ENCODE results near the gene ASPSCR1. TPM values are rescaled to one million over a fixed set of nuclear protein-coding genes. Genes with fewer than 3 reads are reported as not detected.

Gene ASPSCR1
- total and polyA plus RNA-seq, 10 of the 15 experiments (the other 5 are each of a cell fraction or from before 2014, with no cell fraction given): 1.5 to 48.4 (median 25.4) TPM

DNA sequence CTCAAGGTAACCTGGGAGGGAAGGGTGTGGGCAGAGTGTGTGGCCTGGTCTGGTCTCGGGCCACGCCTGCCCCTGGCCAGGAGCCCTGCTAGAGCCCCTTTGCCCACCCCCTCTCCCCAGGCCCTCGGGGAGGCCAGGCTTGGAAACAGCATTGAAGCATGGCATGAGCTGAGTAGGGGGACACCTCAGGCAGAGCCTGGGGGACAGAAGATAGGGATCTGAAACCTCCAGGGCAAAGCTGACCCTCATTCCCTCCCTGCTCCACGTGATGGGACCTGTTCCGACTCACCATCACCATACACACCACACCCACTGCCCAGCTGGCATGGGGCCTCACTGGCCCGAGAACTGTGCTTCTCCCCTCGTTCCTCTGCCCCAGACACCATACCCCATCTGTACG, 71.7 kb downstream of the ASPSCR1 start:
- FAIRE-seq (no peak), DNase-seq (ENCODE audit: low read depth, low spot score) (no peak), ATAC-seq (no peak)
- no peaks in the 10 kb centered on the region for H4K20me1 ChIP-seq (ENCODE audit: control insufficient read depth, insufficient read depth)
- peaks cover 14% of the 10 kb centered on the region for H3K79me2 ChIP-seq (ENCODE audit: control insufficient read depth, insufficient read depth, low read length)
- 72% methylated on average over 8 of the region's 8 CpGs for WGBS (ENCODE audit: insufficient coverage, insufficient replicate concordance, low lambda C conversion rate, missing lambda C conversion rate)
- TF ChIP-seq ZBED1 (IDR thresholded peaks at IDR 0.05; ENCODE audit: borderline replicate concordance) (no peak), NR2C1 (IDR thresholded peaks at IDR 0.05) (no peak), HDGF (IDR thresholded peaks at IDR 0.05) (no peak), KDM1A (IDR thresholded peaks at IDR 0.05; ENCODE audit: borderline replicate concordance) (no peak), ZZZ3 (IDR thresholded peaks at IDR 0.05; ENCODE audit: control insufficient read depth, insufficient read length, low read depth) (no peak), SMAD5 (IDR thresholded peaks at IDR 0.05; ENCODE audit: low read depth) (no peak), ZNF622 (IDR thresholded peaks at IDR 0.05) (no peak)
- TF ChIP-seq, protein P1, sequence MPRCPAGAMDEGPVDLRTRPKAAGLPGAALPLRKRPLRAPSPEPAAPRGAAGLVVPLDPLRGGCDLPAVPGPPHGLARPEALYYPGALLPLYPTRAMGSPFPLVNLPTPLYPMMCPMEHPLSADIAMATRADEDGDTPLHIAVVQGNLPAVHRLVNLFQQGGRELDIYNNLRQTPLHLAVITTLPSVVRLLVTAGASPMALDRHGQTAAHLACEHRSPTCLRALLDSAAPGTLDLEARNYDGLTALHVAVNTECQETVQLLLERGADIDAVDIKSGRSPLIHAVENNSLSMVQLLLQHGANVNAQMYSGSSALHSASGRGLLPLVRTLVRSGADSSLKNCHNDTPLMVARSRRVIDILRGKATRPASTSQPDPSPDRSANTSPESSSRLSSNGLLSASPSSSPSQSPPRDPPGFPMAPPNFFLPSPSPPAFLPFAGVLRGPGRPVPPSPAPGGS (IDR thresholded peaks at IDR 0.05; ENCODE audit: borderline replicate concordance, insufficient read depth, low read depth, low read length, poor library complexity, severe bottlenecking): no peak
- no TSS peak for BruUV-seq (replicated peaks)
- H3K36me3 ChIP-seq (ENCODE audit: control insufficient read depth in 2 of 2, insufficient read depth in 2 of 2, low read length in 1 of 2): no peaks in the 10 kb centered on the region; a peak in 3 of 4 replicates
- no peak overlapping the region for H3K9ac ChIP-seq (ENCODE audit: control insufficient read depth, insufficient read depth, low read length)
- in situ Hi-C loops (cut with MboI) (no loop called here), intact Hi-C loops (cut with micrococcal nuclease; ENCODE audit: unreplicated experiment) (no loop called here)
- SMC1A ChIA-PET (ENCODE audit: uncharacterized antibody, unreplicated experiment): no interaction called here
- CTCF ChIA-PET: no interaction called here
- no peak overlapping the region for H3K4me2 ChIP-seq (ENCODE audit: control insufficient read depth, insufficient read depth)
- H3K9me3 ChIP-seq (replicated peaks; ENCODE audit: control insufficient read depth, insufficient read depth, low read length): no peaks in the 10 kb centered on the region
- POLR2A ChIA-PET: interaction anchor here (1.1 kb wide), 1 partner anchor 54 kb away, joined by 4 read pairs; no protein-coding TSS in a partner anchor
- H3K27me3 ChIP-seq (replicated peaks in 1 of 2; ENCODE audit: control insufficient read depth in 2 of 2, insufficient read depth in 2 of 2, low read length in 1 of 2): no peaks in the 10 kb centered on the region
- no peak overlapping the region for H3K27ac ChIP-seq (ENCODE audit: control insufficient read depth, insufficient read depth)
- H3K4me3 ChIP-seq: no peak overlapping the region
- H3K4me1 ChIP-seq (ENCODE audit: control insufficient read depth, insufficient read depth, low read length): peaks cover 4% of the 10 kb centered on the region
- RAD21 ChIA-PET (ENCODE audit: unreplicated experiment): interaction anchor here (0.6 kb wide), 1 partner anchor 19 kb away, joined by 3 read pairs; no protein-coding TSS in a partner anchor
- no peak overlapping the region for H2AFZ ChIP-seq (ENCODE audit: control insufficient read depth, low read depth, low read length)
